ENCODE measurements around the gene SIAH1.

SIAH1 gene

DNA sequence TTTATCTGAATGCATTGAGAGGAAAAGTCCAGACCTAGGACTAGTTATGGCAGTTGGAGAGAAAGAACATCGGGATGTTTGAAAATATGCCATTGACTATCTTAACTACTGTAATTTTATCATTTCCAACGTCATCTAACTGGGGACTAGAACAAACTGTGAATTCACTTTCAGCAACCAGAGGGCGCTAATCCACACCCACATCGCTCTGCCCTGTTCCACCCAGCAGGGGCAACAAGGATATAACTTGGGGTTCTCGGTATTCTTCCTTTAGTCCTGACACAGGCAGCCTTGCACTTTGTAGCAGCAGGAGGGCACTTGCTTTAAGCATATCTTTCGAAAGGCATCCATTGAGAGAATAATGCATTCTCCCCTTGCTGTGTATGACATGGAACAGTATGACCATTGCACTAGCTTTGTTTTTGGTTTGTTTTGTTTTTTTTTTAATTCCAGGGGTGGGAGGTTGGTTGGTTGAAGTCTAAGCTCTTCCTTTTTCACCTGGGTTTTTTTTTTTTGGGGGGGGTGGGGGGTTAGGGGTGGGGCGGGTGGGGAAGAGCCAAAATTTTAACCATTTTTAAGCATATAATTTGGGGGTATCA is 31.5 kb downstream of the SIAH1 start:
- H3K9ac ChIP-seq (ENCODE audit: insufficient read length) = no peak overlapping the region
- peak; percentile 40 for DNase-seq (ENCODE audit: low read depth, low spot score)
- H3K9me3 ChIP-seq (ENCODE audit: low read depth, low read length) = no peaks in the 10 kb centered on the region
- TF ChIP-seq EZH2 (IDR thresholded peaks at IDR 0.05) (no peak), POLR2AphosphoS5 (IDR thresholded peaks at IDR 0.05; ENCODE audit: borderline replicate concordance, low read depth, low read length) (no peak), FOXP2 (optimal IDR thresholded peaks at IDR 0.05; ENCODE audit: control extremely low read depth, extremely low read length, insufficient read depth) (no peak)
- H3K4me3 ChIP-seq = no peak overlapping the region
- no peak overlapping the region for H3K27ac ChIP-seq
- H3K36me3 ChIP-seq (ENCODE audit: insufficient read depth, low read length) = peaks cover 3% of the 10 kb centered on the region; the same call in 1 of the 2 replicates

DNA sequence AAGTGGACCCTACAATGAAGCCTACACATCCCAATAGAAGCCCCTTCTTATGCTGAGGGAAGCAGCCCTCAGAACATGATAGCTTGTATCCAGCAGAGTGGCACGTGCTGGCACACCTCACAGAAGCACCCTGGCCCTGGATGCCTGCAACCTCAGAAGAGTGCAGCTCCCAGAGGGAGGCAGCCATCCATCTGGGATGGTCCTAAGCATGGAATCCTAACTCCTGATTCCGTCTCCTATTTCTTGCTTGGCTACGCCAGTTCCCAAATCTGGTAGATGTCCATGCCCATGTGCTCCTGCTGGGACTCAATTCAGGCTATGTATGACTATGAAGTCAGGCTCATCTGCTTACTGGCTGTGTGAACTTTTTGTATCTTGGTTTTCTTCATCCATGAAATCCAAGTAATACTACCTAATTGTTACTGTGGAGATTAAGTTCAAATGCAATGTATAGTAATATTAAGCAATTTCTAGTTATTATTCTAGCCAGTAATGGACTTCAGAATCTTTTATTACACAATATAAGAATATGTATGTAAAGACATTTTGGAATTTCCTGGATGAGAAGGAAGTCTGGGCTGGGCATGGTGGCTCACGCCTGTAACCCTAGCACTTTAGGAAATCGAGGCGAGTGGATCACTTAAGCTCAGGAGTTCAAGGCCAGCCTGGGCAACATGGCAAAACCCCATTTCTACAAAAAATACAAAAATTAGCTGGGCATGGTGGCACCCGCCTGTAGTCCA is 32.4 kb downstream of the SIAH1 start:
- Histone ChIP-seq H3K4me3 (no peak overlapping the region), H3K36me3 (ENCODE audit: insufficient read depth, low read length) (peaks cover 3% of the 10 kb centered on the region; the same call in 1 of the 2 replicates), H3K27ac (no peak overlapping the region), H3K9me3 (ENCODE audit: low read depth, low read length) (no peaks in the 10 kb centered on the region), H3K9ac (ENCODE audit: insufficient read length) (no peak overlapping the region)
- TF ChIP-seq EZH2 (IDR thresholded peaks at IDR 0.05) (no peak), FOXP2 (optimal IDR thresholded peaks at IDR 0.05; ENCODE audit: control extremely low read depth, extremely low read length, insufficient read depth) (no peak), POLR2AphosphoS5 (IDR thresholded peaks at IDR 0.05; ENCODE audit: borderline replicate concordance, low read depth, low read length) (no peak)
- DNase-seq (ENCODE audit: low read depth, low spot score) = no peak

DNA sequence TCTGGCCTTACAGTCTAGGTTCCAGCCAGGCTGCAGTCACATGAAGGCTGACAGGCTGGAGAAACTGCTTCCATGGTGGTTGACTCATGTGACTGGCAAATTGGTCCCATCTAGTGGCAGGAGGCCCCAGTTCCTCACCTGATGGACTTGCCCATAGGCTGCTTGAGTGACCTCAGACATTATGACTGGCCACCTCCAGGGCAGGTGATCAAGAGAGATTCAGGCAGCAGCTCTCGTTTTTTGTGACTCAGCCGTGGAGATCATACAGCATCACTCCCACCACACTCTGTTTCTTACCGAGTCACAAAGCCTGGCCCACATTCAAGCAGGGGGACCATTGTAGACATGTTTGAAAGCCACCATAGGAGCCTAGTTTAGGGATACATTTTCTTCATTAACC is 34.5 kb downstream of the SIAH1 start:
- H3K9me3 ChIP-seq (ENCODE audit: low read depth, low read length) = no peaks in the 10 kb centered on the region
- TF ChIP-seq POLR2AphosphoS5 (IDR thresholded peaks at IDR 0.05; ENCODE audit: borderline replicate concordance, low read depth, low read length) (no peak), EZH2 (IDR thresholded peaks at IDR 0.05) (no peak), FOXP2 (optimal IDR thresholded peaks at IDR 0.05; ENCODE audit: control extremely low read depth, extremely low read length, insufficient read depth) (no peak)
- H3K9ac ChIP-seq (ENCODE audit: insufficient read length) = no peak overlapping the region
- no peak overlapping the region for H3K27ac ChIP-seq
- no peak for DNase-seq (ENCODE audit: low read depth, low spot score)
- H3K4me3 ChIP-seq = no peak overlapping the region
- H3K36me3 ChIP-seq (ENCODE audit: insufficient read depth, low read length) = no peaks in the 10 kb centered on the region; the same call in 1 of the 2 replicates

DNA sequence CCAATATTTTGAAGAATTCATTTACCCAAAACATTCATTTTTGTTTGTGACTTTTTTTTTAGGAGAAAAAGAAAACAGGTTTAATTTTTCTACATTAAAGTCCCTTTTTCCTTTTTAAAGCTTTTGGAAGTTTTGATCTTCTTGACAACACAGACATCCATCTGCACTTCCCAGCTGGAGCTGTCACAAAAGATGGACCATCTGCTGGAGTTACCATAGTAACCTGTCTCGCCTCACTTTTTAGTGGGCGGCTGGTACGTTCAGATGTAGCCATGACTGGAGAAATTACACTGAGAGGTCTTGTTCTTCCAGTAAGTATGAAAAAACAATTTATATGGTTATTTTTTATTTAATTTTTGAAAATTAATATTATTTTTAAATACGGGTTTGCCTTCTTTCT is 37.2 kb downstream of the SIAH1 start:
- TF ChIP-seq FOXP2 (optimal IDR thresholded peaks at IDR 0.05; ENCODE audit: control extremely low read depth, extremely low read length, insufficient read depth) (no peak), EZH2 (IDR thresholded peaks at IDR 0.05) (no peak), POLR2AphosphoS5 (IDR thresholded peaks at IDR 0.05; ENCODE audit: borderline replicate concordance, low read depth, low read length) (no peak)
- Histone ChIP-seq H3K9me3 (ENCODE audit: low read depth, low read length) (no peaks in the 10 kb centered on the region), H3K4me3 (no peak overlapping the region), H3K36me3 (ENCODE audit: insufficient read depth, low read length) (no peaks in the 10 kb centered on the region; the same call in 1 of the 2 replicates), H3K9ac (ENCODE audit: insufficient read length) (no peak overlapping the region), H3K27ac (no peak overlapping the region)
- no peak for DNase-seq (ENCODE audit: low read depth, low spot score)

DNA sequence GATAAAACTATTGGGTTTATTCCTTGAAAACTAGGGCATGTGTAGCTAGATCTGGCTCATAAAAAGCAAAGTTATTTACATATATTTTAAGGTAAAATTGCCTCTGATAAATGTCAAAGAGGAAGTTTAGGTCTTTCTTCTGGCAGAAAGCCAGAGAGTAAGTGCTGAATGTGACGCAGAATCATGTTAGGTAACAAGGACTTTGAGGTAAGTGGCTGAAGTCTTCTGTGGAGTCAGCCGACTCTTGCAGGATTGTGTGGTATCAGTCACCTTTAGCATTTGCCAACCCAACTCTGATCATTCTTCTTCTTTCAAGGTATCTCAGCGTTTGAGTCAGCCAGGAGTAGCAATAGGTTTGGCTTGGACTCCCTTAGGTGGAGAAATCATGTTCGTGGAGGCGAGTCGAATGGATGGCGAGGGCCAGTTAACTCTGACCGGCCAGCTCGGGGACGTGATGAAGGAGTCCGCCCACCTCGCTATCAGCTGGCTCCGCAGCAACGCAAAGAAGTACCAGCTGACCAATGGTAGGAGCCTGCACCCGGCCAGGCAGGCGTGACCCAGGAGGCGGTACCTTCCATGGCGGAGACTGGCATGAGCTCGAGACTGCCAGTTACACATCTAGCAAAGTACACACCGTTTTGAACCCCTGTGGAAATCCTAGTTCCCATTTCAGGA is 37.9 kb downstream of the SIAH1 start:
- no peak overlapping the region for H3K4me3 ChIP-seq
- H3K9me3 ChIP-seq (ENCODE audit: low read depth, low read length) = no peaks in the 10 kb centered on the region
- DNase-seq (ENCODE audit: low read depth, low spot score) = no peak
- no peak overlapping the region for H3K9ac ChIP-seq (ENCODE audit: insufficient read length)
- no peak overlapping the region for H3K27ac ChIP-seq
- no peaks in the 10 kb centered on the region; the same call in 1 of the 2 replicates for H3K36me3 ChIP-seq (ENCODE audit: insufficient read depth, low read length)
- TF ChIP-seq EZH2 (IDR thresholded peaks at IDR 0.05) = no peak
- TF ChIP-seq POLR2AphosphoS5 (IDR thresholded peaks at IDR 0.05; ENCODE audit: borderline replicate concordance, low read depth, low read length) = no peak
- no peak for TF ChIP-seq FOXP2 (optimal IDR thresholded peaks at IDR 0.05; ENCODE audit: control extremely low read depth, extremely low read length, insufficient read depth)

DNA sequence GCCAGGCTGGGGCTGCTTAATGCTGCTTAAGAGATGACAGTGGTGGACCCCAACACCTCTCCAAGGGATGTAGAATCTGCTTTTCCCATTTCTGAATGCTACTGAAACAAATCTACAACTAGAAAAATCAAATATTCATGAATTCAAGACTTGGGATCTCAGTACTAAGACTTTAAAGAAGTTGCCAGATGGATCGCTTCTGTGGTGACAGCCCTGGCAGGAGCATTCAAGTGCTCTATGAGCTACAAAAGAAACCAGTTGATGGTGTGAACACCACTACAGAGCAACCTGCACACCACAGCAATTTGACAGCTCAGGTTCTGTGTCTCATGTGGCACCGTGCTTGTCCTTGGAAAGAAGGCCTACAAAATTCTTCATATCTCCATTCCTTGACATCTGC is 42.6 kb downstream of the SIAH1 start:
- Histone ChIP-seq H3K4me3 (no peak overlapping the region), H3K36me3 (ENCODE audit: insufficient read depth, low read length) (no peaks in the 10 kb centered on the region; the same call in 1 of the 2 replicates), H3K9me3 (ENCODE audit: low read depth, low read length) (no peaks in the 10 kb centered on the region), H3K27ac (no peak overlapping the region), H3K9ac (ENCODE audit: insufficient read length) (no peak overlapping the region)
- DNase-seq (ENCODE audit: low read depth, low spot score) = no peak
- TF ChIP-seq FOXP2 (optimal IDR thresholded peaks at IDR 0.05; ENCODE audit: control extremely low read depth, extremely low read length, insufficient read depth) (no peak), EZH2 (IDR thresholded peaks at IDR 0.05) (no peak), POLR2AphosphoS5 (IDR thresholded peaks at IDR 0.05; ENCODE audit: borderline replicate concordance, low read depth, low read length) (no peak)

DNA sequence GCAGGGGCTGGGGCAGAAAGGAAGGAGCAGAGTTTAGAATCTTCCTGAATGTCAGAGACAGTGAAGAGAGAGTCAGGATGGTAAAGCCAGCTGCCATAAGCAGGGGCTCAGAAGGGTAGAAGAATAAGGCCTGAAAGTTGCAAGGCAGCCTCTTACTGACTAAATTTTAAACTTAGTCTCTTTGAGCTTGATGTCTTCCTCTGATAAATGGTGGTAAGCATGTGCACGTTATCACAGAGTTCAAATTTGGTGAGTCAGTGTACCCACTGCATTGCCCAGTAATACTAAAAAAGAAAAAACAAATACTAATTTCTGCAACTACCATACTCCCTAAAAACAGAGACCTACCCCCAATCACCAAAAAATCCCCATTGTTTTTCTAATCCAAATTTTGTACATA is 45.2 kb downstream of the SIAH1 start:
- H3K9me3 ChIP-seq (ENCODE audit: low read depth, low read length) = no peaks in the 10 kb centered on the region
- peaks cover 1% of the 10 kb centered on the region; the same call in 1 of the 2 replicates for H3K36me3 ChIP-seq (ENCODE audit: insufficient read depth, low read length)
- no peak overlapping the region for H3K4me3 ChIP-seq
- TF ChIP-seq EZH2 (IDR thresholded peaks at IDR 0.05) (no peak), POLR2AphosphoS5 (IDR thresholded peaks at IDR 0.05; ENCODE audit: borderline replicate concordance, low read depth, low read length) (no peak), FOXP2 (optimal IDR thresholded peaks at IDR 0.05; ENCODE audit: control extremely low read depth, extremely low read length, insufficient read depth) (no peak)
- H3K27ac ChIP-seq = no peak overlapping the region
- H3K9ac ChIP-seq (ENCODE audit: insufficient read length) = no peak overlapping the region
- no peak for DNase-seq (ENCODE audit: low read depth, low spot score)

DNA sequence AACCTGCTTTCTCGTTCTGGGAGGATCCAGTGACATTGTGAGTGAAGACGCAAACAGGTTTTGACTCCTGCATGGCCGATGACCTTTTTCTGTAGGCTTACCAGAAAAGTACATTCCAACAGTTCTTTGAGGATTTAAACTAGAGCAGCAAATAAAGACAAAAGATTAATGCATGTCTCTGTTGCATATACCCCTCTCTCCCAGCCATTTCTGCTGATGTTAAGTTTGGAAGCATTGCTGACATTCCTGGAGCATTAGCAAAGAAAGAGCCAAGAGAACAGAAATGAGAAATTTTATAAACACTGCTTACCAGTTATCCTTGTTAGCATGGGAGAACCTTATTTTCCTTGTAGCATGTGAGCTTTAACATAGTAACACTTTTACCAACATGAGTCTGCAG is 49.3 kb downstream of the SIAH1 start:
- TF ChIP-seq POLR2AphosphoS5 (IDR thresholded peaks at IDR 0.05; ENCODE audit: borderline replicate concordance, low read depth, low read length) = no peak
- TF ChIP-seq FOXP2 (optimal IDR thresholded peaks at IDR 0.05; ENCODE audit: control extremely low read depth, extremely low read length, insufficient read depth) = no peak
- TF ChIP-seq EZH2 (IDR thresholded peaks at IDR 0.05) = no peak
- Histone ChIP-seq H3K27ac (no peak overlapping the region), H3K4me3 (no peak overlapping the region), H3K9ac (ENCODE audit: insufficient read length) (no peak overlapping the region), H3K36me3 (ENCODE audit: insufficient read depth, low read length) (peaks cover 10% of the 10 kb centered on the region; the same call in 1 of the 2 replicates), H3K9me3 (ENCODE audit: low read depth, low read length) (no peaks in the 10 kb centered on the region)
- DNase-seq (ENCODE audit: low read depth, low spot score) = no peak
